Uterus (tissue), 4 donors: ENCODE results near the gene CORO1C. TPM values are rescaled to one million over a fixed set of nuclear protein-coding genes. Genes with fewer than 3 reads are reported as not detected.

ENCODE experiments used
- DNase-seq, 2 donors: peaks; one replicate each; pipeline ENCODE4 v3.0.0-alpha.2; 2019 to 2020
- H3K27ac ChIP-seq, 2 donors: fragments of 200-600 bp; sonication (generic); 1 replicate in 1 of 2; 2 replicates in 1 of 2; pipeline ENCODE4 v1.5.1; 2016 to 2018
- H3K27me3 ChIP-seq, 2 donors: fragments of 200-600 bp; sonication (generic); one replicate each; pipeline ENCODE4 v1.5.1; 2018 to 2019; ENCODE audit warnings: control low read depth in 1 of 2
- H3K36me3 ChIP-seq, 2 donors: fragments of 200-600 bp; sonication (generic); one replicate each; pipeline ENCODE4 v1.5.1; 2019; ENCODE audit warnings: control low read depth in 1 of 2
- H3K4me1 ChIP-seq, 2 donors: fragments of 200-600 bp; sonication (generic); one replicate each; pipeline ENCODE4 v1.5.1; 2018 to 2019; ENCODE audit warnings: control low read depth in 1 of 2
- H3K4me3 ChIP-seq, 2 donors: fragments of 200-600 bp; sonication (generic); 1 replicate in 1 of 2; 2 replicates in 1 of 2; pipeline ENCODE4 v1.5.1; 2018 to 2019; ENCODE audit warnings: mild to moderate bottlenecking in 1 of 2
- H3K9me3 ChIP-seq, 2 donors: fragments of 200-600 bp; sonication (generic); one replicate each; pipeline ENCODE4 v1.5.1; 2019; ENCODE audit warnings: control low read depth in 1 of 2
- CTCF ChIP-seq, 4 experiments: fragments of 200-600 bp in 2 of 4; fragments of 450-650 bp in 2 of 4; sonication (generic) in 2 of 4; IDR thresholded peaks; one replicate each; pipeline ENCODE4 v1.5.1; 2016 to 2019; ENCODE audit warnings: antibody characterized with exemption in 4 of 4, mild to moderate bottlenecking in 2 of 4, moderate library complexity in 1 of 4
- POLR2A ChIP-seq, 2 donors: fragments of 450-650 bp; IDR thresholded peaks; one replicate each; pipeline ENCODE4 v1.6.1; 2016; ENCODE audit warnings: antibody characterized with exemption in 2 of 2, mild to moderate bottlenecking in 1 of 2, moderate library complexity in 1 of 2
- intact Hi-C: fragments of 100-400 bp; cut with DNase I; formaldehyde crosslinking; loops from one replicate; pipeline ENCODE4 v1.15.1; 2023; ENCODE audit warnings: low total_unique reads
- total RNA-seq, 4 donors: library from RNA; depleted of rRNA in 3 of 4; stranded (reverse); fragments of >200 nt in 3 of 4; gene quantifications; one replicate each; pipeline versions ENCODE4 v1.1.0 to v1.2.4, GENCODE V29; 2014 to 2023
- donor health status: DM: yes; HTN: yes; CAD: no.

CORO1C gene
- total RNA-seq, 4 donors from 2014 or later: 129 to 357 (median 235) TPM

GRCh38 chr12:108647585-108648287 lies 83.6 kb downstream of the CORO1C start:
- Histone ChIP-seq H3K4me1 (peaks cover 5 to 6% of the 10 kb centered on the region in 2 donors), H3K9me3 (no peaks in the 10 kb centered on the region), H3K4me3 (no peak overlapping the region), H3K36me3 (no peaks in the 10 kb centered on the region), H3K27ac (peak overlapping the region; percentile 42 to 68), H3K27me3 (no peaks in the 10 kb centered on the region)
- intact Hi-C loops: no loop called here
- no peak for DNase-seq
- no peak for TF ChIP-seq POLR2A (IDR thresholded peaks at IDR 0.05)
- TF ChIP-seq CTCF (IDR thresholded peaks at IDR 0.05): no peak

GRCh38 chr12:108646600-108647579 lies 84.4 kb downstream of the CORO1C start:
- no peaks in the 10 kb centered on the region for H3K36me3 ChIP-seq
- no peak for DNase-seq
- intact Hi-C loops: no loop called here

GRCh38 chr12:108645686-108646599 lies 85.4 kb downstream of the CORO1C start:
- peaks cover 5 to 6% of the 10 kb centered on the region in 2 donors for H3K4me1 ChIP-seq
- no peaks in the 10 kb centered on the region for H3K27me3 ChIP-seq
- no peaks in the 10 kb centered on the region for H3K36me3 ChIP-seq
- intact Hi-C loops: no loop called here
- DNase-seq: no peak
- peak overlapping the region; percentile 17 to 68 for H3K27ac ChIP-seq
- no peak overlapping the region for H3K4me3 ChIP-seq
- TF ChIP-seq POLR2A (IDR thresholded peaks at IDR 0.05) (no peak), CTCF (IDR thresholded peaks at IDR 0.05) (no peak)
- no peaks in the 10 kb centered on the region for H3K9me3 ChIP-seq

More at GRCh38 chr12:108646600-108647579, 84.4 kb downstream of the CORO1C start:
- Histone ChIP-seq H3K27ac (peak overlapping the region; percentile 42 to 68), H3K4me3 (no peak overlapping the region), H3K27me3 (no peaks in the 10 kb centered on the region), H3K9me3 (no peaks in the 10 kb centered on the region), H3K4me1 (peaks cover 5 to 6% of the 10 kb centered on the region in 2 donors)
- TF ChIP-seq CTCF (IDR thresholded peaks at IDR 0.05): no peak
- no peak for TF ChIP-seq POLR2A (IDR thresholded peaks at IDR 0.05)

- Histone ChIP-seq H3K4me1 (peaks cover 5 to 6% of the 10 kb centered on the region in 2 donors), H3K27ac (peak overlapping the region; percentile 37 to 62), H3K9me3 (no peaks in the 10 kb centered on the region), H3K4me3 (no peak overlapping the region), H3K27me3 (no peaks in the 10 kb centered on the region), H3K36me3 (no peaks in the 10 kb centered on the region)
- DNase-seq: no peak
- TF ChIP-seq POLR2A (IDR thresholded peaks at IDR 0.05) (no peak), CTCF (IDR thresholded peaks at IDR 0.05) (no peak)
- intact Hi-C loops: no loop called here
These were observed 86.6 kb downstream of the CORO1C start for GRCh38 chr12:108644811-108645120.
